HG02884 (cell line): ENCODE data around the gene MYO10.
"Not testable (repeated sequence)": the region's sequence is repeated elsewhere in the genome, so short reads cannot be mapped to it uniquely, and the experiment has no call there.

Experiments
- ATAC-seq: cut with Tn5 transposase; IDR thresholded peaks from one replicate; pipeline ENCODE4 v1.9.1; 2021; ENCODE audit warnings: mild to moderate bottlenecking, moderate library complexity; ENCODE audit not compliant: unreplicated experiment

The MYO10 gene

GRCh38 chr5:16936150-16936988 is at the start of gene MYO10:
Gene MYO10, minus strand, starts transcription at chr5:16936288. Its CDS starts 480 bp downstream, at chr5:16935808.
- peak; percentile 41 for ATAC-seq

- not testable (repeated sequence) for ATAC-seq
These were observed 49.2 kb upstream of the MYO10 start for GRCh38 chr5:16985304-16985703.

GRCh38 chr5:16983972-16984371 is 47.9 kb upstream of the MYO10 start:
- ATAC-seq, result no peak

- ATAC-seq, result no peak
These were observed 47.0 kb upstream of the MYO10 start for GRCh38 chr5:16983022-16983639.

- no peak for ATAC-seq
These were observed 45.6 kb upstream of the MYO10 start for GRCh38 chr5:16981700-16982099.

GRCh38 chr5:16980983-16981382 is 44.9 kb upstream of the MYO10 start:
- ATAC-seq, result no peak

- ATAC-seq, result no peak
These were observed 42.2 kb upstream of the MYO10 start for GRCh38 chr5:16978296-16978695.

- ATAC-seq, result peak; percentile 59
These were observed 40.5 kb upstream of the MYO10 start for GRCh38 chr5:16976625-16977008.

- ATAC-seq, result peak; percentile 71
These were observed 40.0 kb upstream of the MYO10 start for GRCh38 chr5:16975950-16976624.

- no peak for ATAC-seq
These were observed 38.9 kb upstream of the MYO10 start for GRCh38 chr5:16974981-16975380.

GRCh38 chr5:16970826-16971225 is 34.7 kb upstream of the MYO10 start:
- ATAC-seq, result no peak

- no peak for ATAC-seq
These were observed 34.2 kb upstream of the MYO10 start for GRCh38 chr5:16970260-16970659.

- no peak for ATAC-seq
These were observed 29.5 kb upstream of the MYO10 start for GRCh38 chr5:16965581-16965980.

GRCh38 chr5:16963821-16964220 is 27.7 kb upstream of the MYO10 start:
- no peak for ATAC-seq

- no peak for ATAC-seq
These were observed 25.0 kb upstream of the MYO10 start for GRCh38 chr5:16961131-16961530.

- no peak for ATAC-seq
These were observed 21.5 kb upstream of the MYO10 start for GRCh38 chr5:16957304-16958196.

GRCh38 chr5:16953729-16954128 is 17.6 kb upstream of the MYO10 start:
- no peak for ATAC-seq

- ATAC-seq, result no peak
These were observed 17.0 kb upstream of the MYO10 start for GRCh38 chr5:16952968-16953671.

- ATAC-seq, result no peak
These were observed 10.6 kb upstream of the MYO10 start for GRCh38 chr5:16946725-16947124.
